GM12878 (cell line): ENCODE results near the gene CACNA2D3. TPM values are rescaled to one million over a fixed set of nuclear protein-coding genes. Genes with fewer than 3 reads are reported as not detected.

ENCODE experiments used
- ATAC-seq: fragments of 200-7000 bp; cut with Tn5 transposase; 3 replicates; pipeline ENCODE4 v1.9.1; 2020; ENCODE audit warnings: mild to moderate bottlenecking, moderate library complexity
- BruUV-seq: library from RNA; stranded (reverse); fragments of 400-500 nt; replicated peaks from 2 replicates; lab custom pipeline; 2021; lab: Mats Ljungman, UMichigan
- CTCF ChIA-PET: fragments of 300-600 bp; sonication (Branson Sonifier 250); formaldehyde crosslinking; extraction: SDS; loops from one replicate; lab custom pipeline; 2021; ENCODE audit warnings: inconsistent platforms; lab: Yijun Ruan, JAX
- POLR2A ChIA-PET: fragments of 350-600 bp; formaldehyde crosslinking; extraction: SDS; loops from one replicate; lab custom pipeline; 2021; ENCODE audit warnings: inconsistent platforms; lab: Charles Lee
- RAD21 ChIA-PET: fragments of 300-600 bp; sonication (Branson Sonifier 250); formaldehyde crosslinking; loops from one replicate; lab custom pipeline; 2023; ENCODE audit warnings: antibody characterized with exemption; ENCODE audit not compliant: unreplicated experiment; lab: Charles Lee
- SMC1A ChIA-PET: fragments of 300-600 bp; sonication (Branson Sonifier 250); formaldehyde crosslinking; loops from one replicate; lab custom pipeline; 2023; ENCODE audit not compliant: unreplicated experiment, uncharacterized antibody; lab: Charles Lee
- DNase-seq: peaks from one replicate; pipeline ENCODE4 v3.0.0-alpha.2; 2011; ENCODE audit warnings: low read depth, low spot score
- FAIRE-seq: peaks from 3 replicates; lab custom pipeline; 2011; peaks lifted over from hg19 to GRCh38; lab: Jason Lieb, UNC
- H2AFZ ChIP-seq: 2 replicates; pipeline ENCODE4 v1.6.0; 2011; ENCODE audit warnings: low read depth, low read length, control low read depth; ENCODE audit not compliant: control insufficient read depth
- H3K27ac ChIP-seq: 2 replicates; pipeline ENCODE4 v1.5.1; 2011; ENCODE audit warnings: control low read depth; ENCODE audit not compliant: control insufficient read depth, insufficient read depth
- H3K27me3 ChIP-seq, 2 experiments: replicated peaks in 1 of 2; 2 replicates each; pipeline versions ENCODE4 v1.6.0 to v1.6.1; 2011; ENCODE audit warnings: low read length in 1 of 2; ENCODE audit not compliant: control insufficient read depth in 2 of 2, insufficient read depth in 2 of 2
- H3K36me3 ChIP-seq, 2 experiments: 2 replicates each; pipeline ENCODE4 v1.5.1; 2011; ENCODE audit warnings: low read length in 1 of 2; ENCODE audit not compliant: control insufficient read depth in 2 of 2, insufficient read depth in 2 of 2
- H3K4me1 ChIP-seq: 2 replicates; pipeline ENCODE4 v1.6.1; 2011; ENCODE audit warnings: mild to moderate bottlenecking, low read length, moderate library complexity, mixed read lengths; ENCODE audit not compliant: control insufficient read depth, insufficient read depth
- H3K4me2 ChIP-seq: 2 replicates; pipeline ENCODE4 v1.6.0; 2011; ENCODE audit warnings: control low read depth; ENCODE audit not compliant: control insufficient read depth, insufficient read depth
- H3K4me3 ChIP-seq: fragments of 200-600 bp; sonication (generic); 2 replicates; pipeline ENCODE4 v1.5.1; 2016
- H3K79me2 ChIP-seq: 2 replicates; pipeline ENCODE4 v1.6.0; 2011; ENCODE audit warnings: low read length; ENCODE audit not compliant: control insufficient read depth, insufficient read depth
- H3K9ac ChIP-seq: 2 replicates; pipeline ENCODE4 v1.8.0; 2011; ENCODE audit warnings: low read length, control low read depth, mixed read lengths; ENCODE audit not compliant: control insufficient read depth, insufficient read depth
- H3K9me3 ChIP-seq: replicated peaks from 3 replicates; pipeline ENCODE4 v1.5.1; 2011; ENCODE audit warnings: mild to moderate bottlenecking, low read length; ENCODE audit not compliant: control insufficient read depth, insufficient read depth
- H4K20me1 ChIP-seq: 2 replicates; pipeline ENCODE4 v1.6.0; 2011; ENCODE audit not compliant: control insufficient read depth, insufficient read depth
- EP300 ChIP-seq, 2 experiments: fragments of 150-350 bp in 1 of 2; IDR thresholded peaks; 2 replicates each; pipeline ENCODE4 v1.6.1; 2011 to 2012; ENCODE audit warnings: low read depth in 2 of 2, low read length in 2 of 2, borderline replicate concordance in 1 of 2, improper control_type of control experiment in 1 of 2, inconsistent platforms in 1 of 2; ENCODE audit not compliant: control insufficient read depth in 1 of 2
- FOS ChIP-seq: IDR thresholded peaks from 3 replicates; pipeline ENCODE4 v1.6.1; 2011; ENCODE audit warnings: borderline replicate concordance; ENCODE audit not compliant: insufficient read length; ENCODE audit errors: extremely low read depth
- FOXK2 ChIP-seq: fragments of 450-650 bp; IDR thresholded peaks from 2 replicates; pipeline ENCODE4 v1.6.1; 2017; ENCODE audit warnings: mild to moderate bottlenecking, moderate library complexity
- KDM1A ChIP-seq: fragments of 200-600 bp; sonication (generic); IDR thresholded peaks from 2 replicates; pipeline ENCODE4 v1.6.1; 2016; ENCODE audit warnings: borderline replicate concordance
- LARP7 ChIP-seq: fragments of 450-650 bp; IDR thresholded peaks from 2 replicates; pipeline ENCODE4 v1.6.1; 2017; ENCODE audit warnings: mild to moderate bottlenecking
- RFX5 ChIP-seq: IDR thresholded peaks from 2 replicates; pipeline ENCODE4 v1.6.1; 2011; ENCODE audit warnings: low read depth, low read length, improper control_type of control experiment
- TCF3 ChIP-seq: IDR thresholded peaks from 2 replicates; pipeline ENCODE4 v1.6.1; 2012; ENCODE audit warnings: low read depth, mild to moderate bottlenecking, low read length, borderline replicate concordance; ENCODE audit not compliant: insufficient read depth
- WGBS: methylation state at CpG from one replicate; pipeline ENCODE4 v1.1.6; 2016; ENCODE audit warnings: low lambda C conversion rate; ENCODE audit not compliant: insufficient replicate concordance, insufficient coverage; ENCODE audit errors: missing lambda C conversion rate; 5-methylcytosine and 5-hydroxymethylcytosine counted together
- in situ Hi-C: fragments of 300-500 bp; cut with MboI; formaldehyde crosslinking; loops from 9 replicates; pipeline ENCODE4 v1.14.3; 2018; ENCODE audit warnings: mixed read lengths
- intact Hi-C: fragments of 100-400 bp; cut with micrococcal nuclease; formaldehyde crosslinking; loops from one replicate; pipeline ENCODE4 v1.14.2; 2022; ENCODE audit not compliant: unreplicated experiment
- polyA plus RNA-seq, 11 experiments: library from polyadenylated mRNA; depleted of rRNA in 4 of 11; unstranded in 6 of 11; stranded (reverse) in 5 of 11; fragments of >200 nt; fragmentation: Nextera tagmentation in 4 of 11; fragmentation: Illumina TruSeq in 1 of 11; extraction: Ambion mirVana in 4 of 11; extraction: Trizol in 1 of 11; gene quantifications; 1 replicate in 1 of 11; 2 replicates in 10 of 11; pipeline versions ENCODE4 v1.2.1 to v1.2.3, GENCODE V29; 2011 to 2016; ENCODE audit warnings: inconsistent platforms in 2 of 11, missing spikeins in 2 of 11, low read depth in 1 of 11
- total RNA-seq, 4 experiments: library from RNA; depleted of rRNA in 3 of 4; stranded (reverse); fragments of >200 nt in 3 of 4; fragmentation: Illumina TruSeq in 1 of 4; extraction: Trizol in 1 of 4; gene quantifications; 2 replicates each; pipeline versions ENCODE4 v1.2.1 to v1.2.3, GENCODE V29; 2013 to 2021
- TF ChIP-seq, protein P1 (sequence below): fragments of 450-650 bp; formaldehyde crosslinking; IDR thresholded peaks from 2 replicates; pipeline ENCODE4 v1.5.0; 2022; ENCODE audit warnings: mild to moderate bottlenecking, missing genetic modification characterization

CACNA2D3 gene
- total and polyA plus RNA-seq, 10 of the 15 experiments (the other 5 are each of a cell fraction or from before 2014, with no cell fraction given), result not detected

DNA sequence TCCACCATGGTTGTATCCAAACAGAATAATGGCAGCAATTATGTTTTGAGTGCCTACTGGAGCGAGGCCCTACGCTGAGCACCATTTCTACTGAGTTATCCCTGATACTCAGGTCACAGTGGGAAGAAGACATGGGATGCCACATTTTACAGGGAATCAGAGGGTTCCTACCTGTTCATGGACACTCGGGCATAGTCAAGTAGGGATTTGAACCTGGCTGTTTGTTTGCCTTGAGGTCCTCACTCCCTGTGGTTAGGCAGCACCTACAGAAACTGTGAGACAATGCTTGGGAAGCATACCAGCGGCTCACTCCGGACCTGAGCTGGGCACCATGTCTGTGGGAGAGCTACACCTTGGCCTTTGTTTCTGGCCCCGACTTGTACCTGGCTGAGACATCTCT is 415.2 kb downstream of the CACNA2D3 start (continued):
- TF ChIP-seq RFX5, result no peak

DNA sequence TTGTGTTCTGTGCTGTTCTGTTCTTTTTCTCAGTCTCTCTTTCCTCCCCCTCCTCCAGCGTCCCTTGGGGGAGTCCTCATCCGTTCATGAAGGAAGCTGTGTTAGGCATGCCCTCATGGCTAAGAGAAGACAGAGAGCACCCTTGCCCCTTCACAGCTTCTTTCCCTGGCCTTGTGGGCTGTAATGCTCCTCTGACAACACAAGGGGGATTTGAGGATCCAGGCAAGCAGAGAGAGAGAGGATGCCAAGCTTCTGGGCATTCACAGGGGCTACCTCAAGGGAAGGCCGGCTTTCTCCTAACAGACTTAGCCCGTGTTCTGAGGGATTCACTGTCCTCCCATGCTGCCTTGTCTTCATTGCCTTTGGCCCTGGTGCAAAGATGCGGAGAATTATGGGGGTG is 416.0 kb downstream of the CACNA2D3 start:
- ChIA-PET RAD21 (no interaction called here), CTCF (no interaction called here), POLR2A (no interaction called here), SMC1A (no interaction called here)
- H3K9ac ChIP-seq, result no peak overlapping the region
- ATAC-seq (no peak), DNase-seq (no peak), FAIRE-seq (no peak)
- H3K36me3 ChIP-seq, result no peaks in the 10 kb centered on the region
- H3K4me1 ChIP-seq, result no peaks in the 10 kb centered on the region
- 40% methylated on average over 5 of the region's 5 CpGs for WGBS
- H2AFZ ChIP-seq, result no peak overlapping the region
- H4K20me1 ChIP-seq, result no peaks in the 10 kb centered on the region
- no peaks in the 10 kb centered on the region for H3K79me2 ChIP-seq
- H3K27me3 ChIP-seq, result no peaks in the 10 kb centered on the region
- in situ Hi-C loops, result no loop called here
- H3K4me3 ChIP-seq, result no peak overlapping the region
- BruUV-seq, result no TSS peak
- no peak overlapping the region for H3K27ac ChIP-seq
- intact Hi-C loops, result no loop called here
- H3K4me2 ChIP-seq, result no peak overlapping the region
- H3K9me3 ChIP-seq, result no peaks in the 10 kb centered on the region
- no peak for TF ChIP-seq LARP7
- TF ChIP-seq TCF3, result no peak
- TF ChIP-seq, protein P1, sequence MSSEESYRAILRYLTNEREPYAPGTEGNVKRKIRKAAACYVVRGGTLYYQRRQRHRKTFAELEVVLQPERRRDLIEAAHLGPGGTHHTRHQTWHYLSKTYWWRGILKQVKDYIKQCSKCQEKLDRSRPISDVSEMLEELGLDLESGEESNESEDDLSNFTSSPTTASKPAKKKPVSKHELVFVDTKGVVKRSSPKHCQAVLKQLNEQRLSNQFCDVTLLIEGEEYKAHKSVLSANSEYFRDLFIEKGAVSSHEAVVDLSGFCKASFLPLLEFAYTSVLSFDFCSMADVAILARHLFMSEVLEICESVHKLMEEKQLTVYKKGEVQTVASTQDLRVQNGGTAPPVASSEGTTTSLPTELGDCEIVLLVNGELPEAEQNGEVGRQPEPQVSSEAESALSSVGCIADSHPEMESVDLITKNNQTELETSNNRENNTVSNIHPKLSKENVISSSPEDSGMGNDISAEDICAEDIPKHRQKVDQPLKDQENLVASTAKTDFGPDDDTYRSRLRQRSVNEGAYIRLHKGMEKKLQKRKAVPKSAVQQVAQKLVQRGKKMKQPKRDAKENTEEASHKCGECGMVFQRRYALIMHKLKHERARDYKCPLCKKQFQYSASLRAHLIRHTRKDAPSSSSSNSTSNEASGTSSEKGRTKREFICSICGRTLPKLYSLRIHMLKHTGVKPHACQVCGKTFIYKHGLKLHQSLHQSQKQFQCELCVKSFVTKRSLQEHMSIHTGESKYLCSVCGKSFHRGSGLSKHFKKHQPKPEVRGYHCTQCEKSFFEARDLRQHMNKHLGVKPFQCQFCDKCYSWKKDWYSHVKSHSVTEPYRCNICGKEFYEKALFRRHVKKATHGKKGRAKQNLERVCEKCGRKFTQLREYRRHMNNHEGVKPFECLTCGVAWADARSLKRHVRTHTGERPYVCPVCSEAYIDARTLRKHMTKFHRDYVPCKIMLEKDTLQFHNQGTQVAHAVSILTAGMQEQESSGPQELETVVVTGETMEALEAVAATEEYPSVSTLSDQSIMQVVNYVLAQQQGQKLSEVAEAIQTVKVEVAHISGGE, result no peak
- TF ChIP-seq KDM1A, result no peak
- TF ChIP-seq FOXK2, result no peak
- TF ChIP-seq FOS, result no peak
- no peak for TF ChIP-seq EP300 (IDR thresholded peaks at IDR 0.05; ENCODE audit: borderline replicate concordance in 1 of 2, control insufficient read depth in 1 of 2, low read depth in 2 of 2, low read length in 2 of 2)
- TF ChIP-seq, all 136 proteins: peak for 0
